Measurements from ENCODE around the gene IL2RG. TPM values are rescaled to one million over a fixed set of nuclear protein-coding genes. Genes with fewer than 3 reads are reported as not detected.

IL2RG gene
- total and polyA plus RNA-seq, 5 donors: 0.88 to 4.1 (median 1.1) TPM

GRCh38 chrX:71067712-71068043 is 43.7 kb downstream of the IL2RG start:
- Histone ChIP-seq H3K27ac (ENCODE audit: low read length) (peak overlapping the region; percentile 95), H3K9me3 (ENCODE audit: control insufficient read depth, low read length) (no peaks in the 10 kb centered on the region), H3K27me3 (ENCODE audit: control insufficient read depth, insufficient read depth) (no peaks in the 10 kb centered on the region), H3K4me3 (ENCODE audit: low read length) (peak overlapping the region; percentile 92), H3K4me1 (ENCODE audit: control insufficient read depth, insufficient read depth, low read length) (no peaks in the 10 kb centered on the region)
- DNase-seq (no peak), ATAC-seq (peak; percentile 3 to 49)
- WGBS: under 1% methylated on average over 10 of the region's 10 CpGs
- intact Hi-C loops (cut with DNase I): no loop called here

- H3K27me3 ChIP-seq (ENCODE audit: control insufficient read depth, insufficient read depth): no peaks in the 10 kb centered on the region
- 10% methylated on average over 2 of the region's 2 CpGs for WGBS
- no peak for DNase-seq
- H3K9me3 ChIP-seq (ENCODE audit: control insufficient read depth, low read length): no peaks in the 10 kb centered on the region
- peak overlapping the region; percentile 92 for H3K4me3 ChIP-seq (ENCODE audit: low read length)
- peak overlapping the region; percentile 95 for H3K27ac ChIP-seq (ENCODE audit: low read length)
- intact Hi-C loops (cut with DNase I): no loop called here
- H3K4me1 ChIP-seq (ENCODE audit: control insufficient read depth, insufficient read depth, low read length): no peaks in the 10 kb centered on the region
- no peak for ATAC-seq
These were observed 44.3 kb downstream of the IL2RG start for GRCh38 chrX:71067089-71067488.

- Histone ChIP-seq H3K4me3 (ENCODE audit: low read length) (no peak overlapping the region), H3K9me3 (ENCODE audit: control insufficient read depth, low read length) (no peaks in the 10 kb centered on the region), H3K27me3 (ENCODE audit: control insufficient read depth, insufficient read depth) (no peaks in the 10 kb centered on the region), H3K27ac (ENCODE audit: low read length) (no peak overlapping the region), H3K4me1 (ENCODE audit: control insufficient read depth, insufficient read depth, low read length) (no peaks in the 10 kb centered on the region)
- DNase-seq (no peak), ATAC-seq (no peak)
- intact Hi-C loops (cut with DNase I): no loop called here
These were observed 51.2 kb downstream of the IL2RG start for GRCh38 chrX:71060127-71060526.

GRCh38 chrX:71057848-71058530 is 53.4 kb downstream of the IL2RG start:
- ATAC-seq (no peak), DNase-seq (no peak)
- Histone ChIP-seq H3K4me3 (ENCODE audit: low read length) (no peak overlapping the region), H3K4me1 (ENCODE audit: control insufficient read depth, insufficient read depth, low read length) (no peaks in the 10 kb centered on the region), H3K9me3 (ENCODE audit: control insufficient read depth, low read length) (no peaks in the 10 kb centered on the region), H3K27ac (ENCODE audit: low read length) (no peak overlapping the region), H3K27me3 (ENCODE audit: control insufficient read depth, insufficient read depth) (no peaks in the 10 kb centered on the region)
- 92% methylated on average over 3 of the region's 3 CpGs for WGBS
- intact Hi-C loops (cut with DNase I): no loop called here

Other genes with a start within 250 kb of the IL2RG start
- under 1 TPM in 2 of 4 donors, not detected in 2; 0.09 to 0.25 TPM for gene TEX11, start 202.9 kb downstream of the IL2RG start, total RNA-seq
- not detected for gene TEX11, start 202.9 kb downstream of the IL2RG start, polyA plus RNA-seq
- not detected for gene SLC7A3, start 180.5 kb downstream of the IL2RG start, total RNA-seq
- gene SLC7A3, start 180.5 kb downstream of the IL2RG start, polyA plus RNA-seq: not detected
- gene SNX12, start 43.2 kb downstream of the IL2RG start, total RNA-seq: 10 to 100 TPM; 46.8 to 54.2 (median 50.6) TPM
- gene SNX12, start 43.2 kb downstream of the IL2RG start, polyA plus RNA-seq: 26.1 TPM
- 10 to 100 TPM; 32.9 to 59.2 (median 37.1) TPM for gene FOXO4, start 15.7 kb downstream of the IL2RG start, total RNA-seq
- gene FOXO4, start 15.7 kb downstream of the IL2RG start, polyA plus RNA-seq: 27.8 TPM
- gene CXorf65, start 4.8 kb downstream of the IL2RG start, total RNA-seq: under 1 TPM in 1 of 4 donors, not detected in 3; 0.71 TPM
- gene CXorf65, start 4.8 kb downstream of the IL2RG start, polyA plus RNA-seq: not detected
- gene MED12, start 7.0 kb upstream of the IL2RG start, total RNA-seq: 10 to 100 TPM; 19.6 to 25.9 (median 24.2) TPM
- gene MED12, start 7.0 kb upstream of the IL2RG start, polyA plus RNA-seq: 10.2 TPM
- gene NLGN3, start 33.3 kb upstream of the IL2RG start, total RNA-seq: 1 to 10 TPM in 3 of 4 donors, under 1 TPM in 1; 0.75 to 1.9 (median 1.4) TPM
- gene NLGN3, start 33.3 kb upstream of the IL2RG start, polyA plus RNA-seq: 0.88 TPM
- gene GJB1, start 111.6 kb upstream of the IL2RG start, total RNA-seq: not detected
- gene GJB1, start 111.6 kb upstream of the IL2RG start, polyA plus RNA-seq: 0.11 TPM
- gene ZMYM3, start 142.6 kb upstream of the IL2RG start, total RNA-seq: 10 to 100 TPM; 13.0 to 24.2 (median 18.4) TPM
- gene ZMYM3, start 142.6 kb upstream of the IL2RG start, polyA plus RNA-seq: 6.9 TPM
- gene NONO, start 172.1 kb upstream of the IL2RG start, total RNA-seq: 100 to 1,000 TPM; 124 to 157 (median 135) TPM
- 61.9 TPM for gene NONO, start 172.1 kb upstream of the IL2RG start, polyA plus RNA-seq
- gene ITGB1BP2, start 190.2 kb upstream of the IL2RG start, total RNA-seq: 100 to 1,000 TPM; 113 to 174 (median 125) TPM
- gene ITGB1BP2, start 190.2 kb upstream of the IL2RG start, polyA plus RNA-seq: 186 TPM